Measurements from ENCODE around the gene VIPR2.
A peak's percentile ranks its signal among the peaks of the same experiment; 100 is the strongest.

VIPR2 gene

DNA sequence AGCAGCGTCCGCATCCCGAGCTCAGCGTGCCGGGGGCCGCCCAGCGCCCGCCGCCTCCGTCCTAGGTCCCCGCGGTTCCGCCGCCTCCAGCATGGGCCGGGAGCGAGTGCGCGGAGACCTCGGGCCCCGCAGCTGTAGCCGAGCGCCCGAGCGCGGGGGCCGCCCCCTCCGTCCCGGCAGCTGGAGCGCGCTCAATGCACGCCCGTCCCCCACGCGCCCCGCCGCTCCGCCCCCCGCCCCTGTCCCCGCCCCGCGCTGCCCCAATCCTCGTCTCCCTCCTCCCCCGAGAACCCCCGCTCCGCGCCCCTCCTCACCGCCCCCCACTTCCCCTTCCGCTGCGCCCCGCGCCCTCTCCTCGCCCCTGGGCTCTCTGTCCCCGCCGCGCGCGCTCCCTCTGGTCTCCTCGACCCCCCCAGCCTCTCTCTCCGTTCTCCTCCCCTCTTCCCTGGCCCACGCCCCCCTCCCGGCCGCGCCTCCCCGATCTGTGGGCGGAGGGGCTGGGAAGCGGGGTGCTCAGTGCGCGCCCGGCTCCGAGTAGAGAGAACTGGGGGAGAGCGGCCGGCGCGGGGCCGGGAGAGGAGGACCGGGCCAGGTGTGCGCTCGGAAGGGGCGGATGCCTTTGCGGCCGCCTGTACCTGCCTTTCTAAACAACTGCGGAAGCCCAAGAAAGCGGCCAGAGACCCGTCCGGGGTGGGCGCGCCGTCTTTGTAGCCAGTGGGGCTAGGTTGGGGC, at the start of gene VIPR2:
VIPR2 (minus strand) TSS at position 110 of the 732 bp plus-strand sequence; CDS start at position 14, 96 bp downstream.
- H3K9me3 ChIP-seq (ENCODE audit: insufficient read depth, low read length, severe bottlenecking): no peaks in the 10 kb centered on the region
- peak within 1 kb of the TSS; percentile 76 for H3K4me2 ChIP-seq (ENCODE audit: insufficient read depth, low read length)
- H3K4me1 ChIP-seq (ENCODE audit: insufficient read depth, low read length): peaks cover 39% of the 10 kb centered on the region
- peak within 1 kb of the TSS; percentile 95 for H3K9ac ChIP-seq (ENCODE audit: low read depth, low read length)
- TF ChIP-seq EZH2 (IDR thresholded peaks at IDR 0.05; ENCODE audit: borderline replicate concordance, low read depth, low read length, severe bottlenecking): no peak
- TF ChIP-seq, protein P1, sequence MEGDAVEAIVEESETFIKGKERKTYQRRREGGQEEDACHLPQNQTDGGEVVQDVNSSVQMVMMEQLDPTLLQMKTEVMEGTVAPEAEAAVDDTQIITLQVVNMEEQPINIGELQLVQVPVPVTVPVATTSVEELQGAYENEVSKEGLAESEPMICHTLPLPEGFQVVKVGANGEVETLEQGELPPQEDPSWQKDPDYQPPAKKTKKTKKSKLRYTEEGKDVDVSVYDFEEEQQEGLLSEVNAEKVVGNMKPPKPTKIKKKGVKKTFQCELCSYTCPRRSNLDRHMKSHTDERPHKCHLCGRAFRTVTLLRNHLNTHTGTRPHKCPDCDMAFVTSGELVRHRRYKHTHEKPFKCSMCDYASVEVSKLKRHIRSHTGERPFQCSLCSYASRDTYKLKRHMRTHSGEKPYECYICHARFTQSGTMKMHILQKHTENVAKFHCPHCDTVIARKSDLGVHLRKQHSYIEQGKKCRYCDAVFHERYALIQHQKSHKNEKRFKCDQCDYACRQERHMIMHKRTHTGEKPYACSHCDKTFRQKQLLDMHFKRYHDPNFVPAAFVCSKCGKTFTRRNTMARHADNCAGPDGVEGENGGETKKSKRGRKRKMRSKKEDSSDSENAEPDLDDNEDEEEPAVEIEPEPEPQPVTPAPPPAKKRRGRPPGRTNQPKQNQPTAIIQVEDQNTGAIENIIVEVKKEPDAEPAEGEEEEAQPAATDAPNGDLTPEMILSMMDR (IDR thresholded peaks at IDR 0.05; ENCODE audit: borderline replicate concordance, extremely low read depth, low read length, poor library complexity, severe bottlenecking): no peak
- DNase-seq: peak; percentile 79
- H3K27me3 ChIP-seq (ENCODE audit: insufficient read depth, low read length, poor library complexity): no peaks in the 10 kb centered on the region
- peak within 1 kb of the TSS; percentile 86 for H3K27ac ChIP-seq (ENCODE audit: low read length)
- H3K4me3 ChIP-seq (ENCODE audit: low read depth in 1 of 2, low read length in 2 of 2): peak within 1 kb of the TSS; percentile 40 to 74
- peak; percentile 80 for ATAC-seq (ENCODE audit: insufficient read depth, low read depth)
- H3K36me3 ChIP-seq (ENCODE audit: insufficient read depth, low read length): peaks cover 29% of the 10 kb centered on the region
- peaks cover 45% of the 10 kb centered on the region for H3K79me2 ChIP-seq (ENCODE audit: insufficient read depth, low read length)
- H4K20me1 ChIP-seq (ENCODE audit: insufficient read depth, low read length): peaks cover 4% of the 10 kb centered on the region; the same call in 1 of the 2 replicates
- H2AFZ ChIP-seq (ENCODE audit: low read depth, low read length): peak within 1 kb of the TSS; percentile 74

DNA sequence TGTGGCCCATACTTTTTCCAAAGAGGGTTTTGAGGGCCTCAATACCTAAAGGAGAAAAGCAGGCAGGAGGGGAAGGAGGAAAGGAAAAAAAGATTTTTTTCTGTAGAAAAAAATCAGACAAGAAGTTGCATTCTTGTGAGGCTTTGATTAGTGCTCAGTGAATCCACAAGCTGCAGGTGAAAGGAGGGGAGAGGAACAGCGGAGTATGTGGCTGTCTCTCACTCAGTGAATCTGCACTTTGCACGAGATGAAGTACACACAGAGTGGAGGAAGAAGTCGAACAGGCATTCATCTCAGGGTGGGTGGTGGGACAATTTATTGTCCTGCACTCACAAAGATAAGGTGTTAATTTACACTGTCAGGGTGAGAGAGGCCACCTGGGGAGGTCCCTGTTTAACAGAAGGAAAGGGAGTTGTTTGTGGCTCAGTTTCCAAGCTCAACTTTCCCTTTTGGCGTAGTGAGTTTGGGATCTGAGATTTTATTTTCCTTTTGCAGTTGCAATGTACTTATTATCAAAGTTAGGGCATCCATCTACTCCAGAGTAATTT, 49.0 kb upstream of the VIPR2 start:
- no peak for DNase-seq
- no peaks in the 10 kb centered on the region for H3K36me3 ChIP-seq (ENCODE audit: insufficient read depth, low read length)
- H3K27ac ChIP-seq (ENCODE audit: low read length): no peak overlapping the region
- H3K4me2 ChIP-seq (ENCODE audit: insufficient read depth, low read length): no peak overlapping the region
- ATAC-seq (ENCODE audit: insufficient read depth, low read depth): no peak
- H3K4me1 ChIP-seq (ENCODE audit: insufficient read depth, low read length): peaks cover 38% of the 10 kb centered on the region
- no peaks in the 10 kb centered on the region for H3K79me2 ChIP-seq (ENCODE audit: insufficient read depth, low read length)
- no peak overlapping the region for H3K9ac ChIP-seq (ENCODE audit: low read depth, low read length)
- TF ChIP-seq, protein P1 (IDR thresholded peaks at IDR 0.05; ENCODE audit: borderline replicate concordance, extremely low read depth, low read length, poor library complexity, severe bottlenecking): no peak
- no peak for TF ChIP-seq EZH2 (IDR thresholded peaks at IDR 0.05; ENCODE audit: borderline replicate concordance, low read depth, low read length, severe bottlenecking)
- no peaks in the 10 kb centered on the region for H3K9me3 ChIP-seq (ENCODE audit: insufficient read depth, low read length, severe bottlenecking)
- H4K20me1 ChIP-seq (ENCODE audit: insufficient read depth, low read length): no peaks in the 10 kb centered on the region
- no peak overlapping the region for H3K4me3 ChIP-seq (ENCODE audit: low read depth in 1 of 2, low read length in 2 of 2)
- H3K27me3 ChIP-seq (ENCODE audit: insufficient read depth, low read length, poor library complexity): no peaks in the 10 kb centered on the region
- H2AFZ ChIP-seq (ENCODE audit: low read depth, low read length): peak overlapping the region; percentile 47; the same call in 1 of the 2 replicates

GRCh38 chr7:159192725-159193453, 48.2 kb upstream of the VIPR2 start:
- Histone ChIP-seq H3K4me3 (ENCODE audit: low read depth in 1 of 2, low read length in 2 of 2) (no peak overlapping the region), H2AFZ (ENCODE audit: low read depth, low read length) (no peak overlapping the region), H4K20me1 (ENCODE audit: insufficient read depth, low read length) (no peaks in the 10 kb centered on the region), H3K4me2 (ENCODE audit: insufficient read depth, low read length) (no peak overlapping the region), H3K79me2 (ENCODE audit: insufficient read depth, low read length) (no peaks in the 10 kb centered on the region), H3K4me1 (ENCODE audit: insufficient read depth, low read length) (peaks cover 30% of the 10 kb centered on the region), H3K9ac (ENCODE audit: low read depth, low read length) (no peak overlapping the region), H3K9me3 (ENCODE audit: insufficient read depth, low read length, severe bottlenecking) (peaks cover 4% of the 10 kb centered on the region), H3K27me3 (ENCODE audit: insufficient read depth, low read length, poor library complexity) (no peaks in the 10 kb centered on the region), H3K27ac (ENCODE audit: low read length) (no peak overlapping the region), H3K36me3 (ENCODE audit: insufficient read depth, low read length) (no peaks in the 10 kb centered on the region)
- TF ChIP-seq EZH2 (IDR thresholded peaks at IDR 0.05; ENCODE audit: borderline replicate concordance, low read depth, low read length, severe bottlenecking): no peak
- TF ChIP-seq, protein P1 (IDR thresholded peaks at IDR 0.05; ENCODE audit: borderline replicate concordance, extremely low read depth, low read length, poor library complexity, severe bottlenecking): no peak
- ATAC-seq (ENCODE audit: insufficient read depth, low read depth) (no peak), DNase-seq (no peak)
